Endothelial cell of umbilical vein (primary cell): ENCODE measurements around the gene DIAPH2. TPM values are rescaled to one million over a fixed set of nuclear protein-coding genes. Genes with fewer than 3 reads are reported as not detected.

Experiments used
- BruUV-seq: library from RNA; stranded (reverse); fragments of 400-500 nt; replicated peaks from 2 replicates; lab custom pipeline; 2021; lab: Mats Ljungman, UMichigan
- CTCF ChIA-PET: fragments of 300-600, 350-600 bp; sonication (Branson Sonifier 250); formaldehyde crosslinking; loops from one replicate; lab custom pipeline; 2021; ENCODE audit warnings: antibody characterized with exemption, inconsistent platforms; lab: Charles Lee
- POLR2A ChIA-PET: fragments of 300-600, 350-600 bp; sonication (Branson Sonifier 250); formaldehyde crosslinking; loops from one replicate; lab custom pipeline; 2021; ENCODE audit warnings: antibody characterized with exemption, inconsistent platforms; lab: Charles Lee
- DNase-seq: peaks from one replicate; pipeline ENCODE4 v3.0.0-alpha.2; 2011; ENCODE audit warnings: low read depth, low spot score
- FAIRE-seq: peaks from 2 replicates; lab custom pipeline; 2011; peaks lifted over from hg19 to GRCh38; lab: Jason Lieb, UNC
- H2AFZ ChIP-seq: 2 replicates; pipeline ENCODE4 v1.6.0; 2012; ENCODE audit warnings: low read depth, low read length, control low read depth, inconsistent platforms
- H3K27ac ChIP-seq: 2 replicates; pipeline ENCODE4 v1.5.1; 2011; ENCODE audit warnings: low read depth, mild to moderate bottlenecking, control low read depth, low read length, moderate library complexity; ENCODE audit not compliant: insufficient read depth
- H3K27me3 ChIP-seq, 2 experiments: 2 replicates each; pipeline versions ENCODE4 v1.6.0 to v1.6.1; 2011; ENCODE audit warnings: low read length in 2 of 2, mixed read lengths in 1 of 2; ENCODE audit not compliant: control insufficient read depth in 2 of 2, insufficient read depth in 2 of 2
- H3K36me3 ChIP-seq, 2 experiments: 2 replicates in 1 of 2; 3 replicates in 1 of 2; pipeline ENCODE4 v1.5.1; 2011; ENCODE audit warnings: low read length in 2 of 2, mild to moderate bottlenecking in 1 of 2, moderate library complexity in 1 of 2; ENCODE audit not compliant: control insufficient read depth in 2 of 2, insufficient read depth in 2 of 2; ENCODE audit errors: extremely low read depth in 1 of 2
- H3K4me1 ChIP-seq: 3 replicates; pipeline ENCODE4 v1.5.1; 2011; ENCODE audit warnings: mild to moderate bottlenecking, low read length; ENCODE audit not compliant: control insufficient read depth, insufficient read depth; ENCODE audit errors: extremely low read depth
- H3K4me2 ChIP-seq: 2 replicates; pipeline ENCODE4 v1.6.1; 2011; ENCODE audit warnings: low read length, control low read depth, mixed read lengths; ENCODE audit not compliant: insufficient read depth
- H3K4me3 ChIP-seq, 3 experiments: fragments of 200-600 bp in 1 of 3; sonication (generic), shearing (Covaris generic) in 1 of 3; replicated peaks in 1 of 3; 2 replicates each; pipeline ENCODE4 v1.5.1; 2011 to 2016; ENCODE audit warnings: control low read depth in 3 of 3, low read length in 3 of 3, mild to moderate bottlenecking in 2 of 3, inconsistent platforms in 1 of 3, low read depth in 1 of 3, moderate library complexity in 1 of 3; ENCODE audit not compliant: insufficient read depth in 1 of 3
- H3K79me2 ChIP-seq: 2 replicates; pipeline ENCODE4 v1.6.0; 2012; ENCODE audit warnings: low read length, inconsistent platforms; ENCODE audit not compliant: control insufficient read depth, insufficient read depth
- H3K9ac ChIP-seq: replicated peaks from 2 replicates; pipeline ENCODE3; 2011; ENCODE audit warnings: low read length, control low read depth; ENCODE audit not compliant: insufficient read depth; ENCODE audit errors: extremely low read depth
- H3K9me1 ChIP-seq: replicated peaks from 3 replicates; pipeline ENCODE4 v1.6.0; 2011; ENCODE audit warnings: mild to moderate bottlenecking, low read length; ENCODE audit not compliant: control insufficient read depth, insufficient read depth; ENCODE audit errors: extremely low read depth
- H3K9me3 ChIP-seq: replicated peaks from 2 replicates; pipeline ENCODE4 v1.5.1; 2012; ENCODE audit warnings: low read length, inconsistent platforms; ENCODE audit not compliant: control insufficient read depth, insufficient read depth
- H4K20me1 ChIP-seq: replicated peaks from 2 replicates; pipeline ENCODE3; 2011; ENCODE audit warnings: mild to moderate bottlenecking, low read length; ENCODE audit not compliant: control insufficient read depth, insufficient read depth; ENCODE audit errors: extremely low read depth
- CTCF ChIP-seq, 2 donors: IDR thresholded peaks; 1 replicate in 1 of 2; 2 replicates in 1 of 2; pipeline ENCODE4 v1.5.1; 2011; ENCODE audit warnings: low read length in 2 of 2, mild to moderate bottlenecking in 2 of 2, moderate library complexity in 2 of 2, control low read depth in 1 of 2, inconsistent platforms in 1 of 2, low read depth in 1 of 2; ENCODE audit not compliant: insufficient read depth in 1 of 2; ENCODE audit errors: extremely low read depth in 1 of 2
- EZH2 ChIP-seq: IDR thresholded peaks from 2 replicates; pipeline ENCODE4 v1.6.1; 2012; ENCODE audit warnings: borderline replicate concordance, low read depth, mild to moderate bottlenecking, moderate library complexity, low read length, inconsistent platforms; ENCODE audit not compliant: severe bottlenecking
- FOS ChIP-seq: IDR thresholded peaks from 2 replicates; pipeline ENCODE4 v1.6.1; 2011; ENCODE audit warnings: mild to moderate bottlenecking, low read length, moderate library complexity, borderline replicate concordance; ENCODE audit not compliant: insufficient read depth
- GATA2 ChIP-seq: IDR thresholded peaks from 2 replicates; pipeline ENCODE4 v1.7.0; 2011; ENCODE audit warnings: low read depth, mild to moderate bottlenecking, moderate library complexity, mixed read lengths, low read length; ENCODE audit not compliant: insufficient read length, insufficient read depth
- JUN ChIP-seq: IDR thresholded peaks from 2 replicates; pipeline ENCODE4 v1.6.1; 2011; ENCODE audit warnings: borderline replicate concordance, low read depth; ENCODE audit not compliant: insufficient read length, insufficient read depth
- MAX ChIP-seq: IDR thresholded peaks from 2 replicates; pipeline ENCODE4 v1.6.1; 2011; ENCODE audit not compliant: insufficient read depth, insufficient read length
- MYC ChIP-seq: IDR thresholded peaks from one replicate; pipeline ENCODE4 v1.6.1; 2011; ENCODE audit warnings: mild to moderate bottlenecking, low read depth, low read length
- POLR2A ChIP-seq: IDR thresholded peaks from 2 replicates; pipeline ENCODE4 v1.6.1; 2012; ENCODE audit warnings: low read depth, mild to moderate bottlenecking, control low read depth, low read length
- POLR2AphosphoS5 ChIP-seq: IDR thresholded peaks from 2 replicates; pipeline ENCODE4 v1.6.1; 2012; ENCODE audit warnings: low read depth, mild to moderate bottlenecking, control low read depth, low read length, moderate library complexity; ENCODE audit not compliant: insufficient read depth
- dilution Hi-C: fragments of 300-500 bp; cut with MboI; formaldehyde crosslinking; loops from one replicate; pipeline ENCODE4 v1.15.0; 2019; ENCODE audit warnings: low sequenced_read_pairs; ENCODE audit not compliant: extremely low pct_ligation_motif_present
- intact Hi-C: fragments of 100-400 bp; cut with micrococcal nuclease; formaldehyde crosslinking; loops from one replicate; pipeline ENCODE4 v1.10.0; 2022
- polyA plus RNA-seq, 4 experiments: library from polyadenylated mRNA; depleted of rRNA in 3 of 4; stranded (reverse) in 3 of 4; unstranded in 1 of 4; fragments of >200 nt; gene quantifications; 2 replicates each; pipeline versions ENCODE4 v1.2.1 to v1.2.3, GENCODE V29; 2011 to 2012; ENCODE audit warnings: missing spikeins in 1 of 4
- total RNA-seq: library from RNA; stranded (reverse); gene quantifications from 2 replicates; pipeline ENCODE4 v1.2.3, GENCODE V29; 2021

The DIAPH2 gene
- total and polyA plus RNA-seq, 2 donors (not counting 3 experiments of a cell fraction or from before 2014, with no cell fraction given), result 3.0 to 30.0 TPM

GRCh38 chrX:97126020-97126419, 441.4 kb downstream of the DIAPH2 start:
- no peaks in the 10 kb centered on the region for H3K9me1 ChIP-seq
- intact Hi-C loops, result no loop called here
- no peak overlapping the region for H3K4me2 ChIP-seq
- CTCF ChIA-PET, result no interaction called here
- H3K4me1 ChIP-seq, result no peaks in the 10 kb centered on the region
- no peak for TF ChIP-seq GATA2
- no peak for TF ChIP-seq MYC
- TF ChIP-seq MAX, result no peak
- TF ChIP-seq JUN, result no peak
- no peak for TF ChIP-seq POLR2A
- no peak for TF ChIP-seq CTCF (IDR thresholded peaks at IDR 0.05; ENCODE audit: extremely low read depth in 1 of 2, insufficient read depth in 1 of 2, low read depth in 1 of 2, low read length in 2 of 2)
- TF ChIP-seq EZH2, result no peak
- no peak for TF ChIP-seq FOS
- TF ChIP-seq POLR2AphosphoS5, result no peak
- H4K20me1 ChIP-seq, result no peaks in the 10 kb centered on the region
- dilution Hi-C loops, result no loop called here
- DNase-seq, result no peak
- no peak for FAIRE-seq
- no peak overlapping the region for H3K4me3 ChIP-seq
- BruUV-seq, result no TSS peak
- no peaks in the 10 kb centered on the region for H3K9me3 ChIP-seq
- POLR2A ChIA-PET, result no interaction called here
- H3K9ac ChIP-seq, result no peak overlapping the region
- H3K36me3 ChIP-seq, result no peaks in the 10 kb centered on the region
- H3K27me3 ChIP-seq, result no peaks in the 10 kb centered on the region
- H3K27ac ChIP-seq, result no peak overlapping the region
- H3K79me2 ChIP-seq, result no peaks in the 10 kb centered on the region
- no peak overlapping the region for H2AFZ ChIP-seq
